Measurements from ENCODE around the gene ODC1. TPM values are rescaled to one million over a fixed set of nuclear protein-coding genes. Genes with fewer than 3 reads are reported as not detected.

Gene ODC1
- total RNA-seq, 1 experiment from 2014 or later = 277 TPM

DNA sequence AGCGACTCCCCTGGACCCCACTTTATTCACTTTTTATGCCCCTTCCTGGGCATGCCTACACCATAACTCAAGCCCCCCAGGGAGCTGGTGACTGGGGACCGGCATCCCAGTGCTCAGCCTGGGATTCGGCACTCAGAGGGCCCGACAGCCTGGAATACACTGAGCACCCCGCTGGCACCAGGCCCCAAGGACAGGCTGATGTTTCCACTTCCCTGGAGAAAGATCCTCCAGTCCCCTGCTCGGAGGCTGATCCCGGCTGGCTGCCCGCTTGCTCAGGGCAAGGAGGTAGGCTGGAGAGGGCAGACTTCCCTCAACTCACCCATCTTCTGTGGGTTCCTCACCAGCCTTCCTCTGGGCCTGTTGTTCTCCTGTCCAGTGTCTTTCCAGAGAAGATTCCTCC is 36.6 kb downstream of the ODC1 start:
- Histone ChIP-seq H3K36me3 (ENCODE audit: control insufficient read depth, insufficient read depth, low read length) (peaks cover 6% of the 10 kb centered on the region), H3K9me3 (no peaks in the 10 kb centered on the region), H3K27me3 (replicated peaks; ENCODE audit: control insufficient read depth, insufficient read depth, low read length) (no peaks in the 10 kb centered on the region), H3K4me1 (peaks cover 13% of the 10 kb centered on the region), H3K4me3 (ENCODE audit: low read depth, low read length) (no peak overlapping the region)
- BruUV-seq (replicated peaks) = no TSS peak
- POLR2A ChIA-PET = no interaction called here
- Mint-ChIP-seq H3K4me1 (ENCODE audit: low read depth, unreplicated experiment) (peaks cover 18% of the 10 kb centered on the region), H3K27me3 (ENCODE audit: insufficient read depth, unreplicated experiment) (no peaks in the 10 kb centered on the region), H3K36me3 (ENCODE audit: insufficient read depth, unreplicated experiment) (peaks cover 31% of the 10 kb centered on the region), H3K4me3 (ENCODE audit: unreplicated experiment) (no peak overlapping the region), H3K27ac (ENCODE audit: unreplicated experiment) (no peak overlapping the region), H3K9me3 (ENCODE audit: unreplicated experiment) (no peaks in the 10 kb centered on the region)
- TF ChIP-seq, protein P1, sequence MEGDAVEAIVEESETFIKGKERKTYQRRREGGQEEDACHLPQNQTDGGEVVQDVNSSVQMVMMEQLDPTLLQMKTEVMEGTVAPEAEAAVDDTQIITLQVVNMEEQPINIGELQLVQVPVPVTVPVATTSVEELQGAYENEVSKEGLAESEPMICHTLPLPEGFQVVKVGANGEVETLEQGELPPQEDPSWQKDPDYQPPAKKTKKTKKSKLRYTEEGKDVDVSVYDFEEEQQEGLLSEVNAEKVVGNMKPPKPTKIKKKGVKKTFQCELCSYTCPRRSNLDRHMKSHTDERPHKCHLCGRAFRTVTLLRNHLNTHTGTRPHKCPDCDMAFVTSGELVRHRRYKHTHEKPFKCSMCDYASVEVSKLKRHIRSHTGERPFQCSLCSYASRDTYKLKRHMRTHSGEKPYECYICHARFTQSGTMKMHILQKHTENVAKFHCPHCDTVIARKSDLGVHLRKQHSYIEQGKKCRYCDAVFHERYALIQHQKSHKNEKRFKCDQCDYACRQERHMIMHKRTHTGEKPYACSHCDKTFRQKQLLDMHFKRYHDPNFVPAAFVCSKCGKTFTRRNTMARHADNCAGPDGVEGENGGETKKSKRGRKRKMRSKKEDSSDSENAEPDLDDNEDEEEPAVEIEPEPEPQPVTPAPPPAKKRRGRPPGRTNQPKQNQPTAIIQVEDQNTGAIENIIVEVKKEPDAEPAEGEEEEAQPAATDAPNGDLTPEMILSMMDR (IDR thresholded peaks at IDR 0.05; ENCODE audit: insufficient read depth in 1 of 2, low read depth in 1 of 2, low read length in 1 of 2, severe bottlenecking in 1 of 2, unreplicated experiment in 1 of 2) = no peak
- CTCF ChIA-PET = no interaction called here
- DNase-seq = no peak
- intact Hi-C loops (cut with micrococcal nuclease; ENCODE audit: unreplicated experiment) = no loop called here

DNA sequence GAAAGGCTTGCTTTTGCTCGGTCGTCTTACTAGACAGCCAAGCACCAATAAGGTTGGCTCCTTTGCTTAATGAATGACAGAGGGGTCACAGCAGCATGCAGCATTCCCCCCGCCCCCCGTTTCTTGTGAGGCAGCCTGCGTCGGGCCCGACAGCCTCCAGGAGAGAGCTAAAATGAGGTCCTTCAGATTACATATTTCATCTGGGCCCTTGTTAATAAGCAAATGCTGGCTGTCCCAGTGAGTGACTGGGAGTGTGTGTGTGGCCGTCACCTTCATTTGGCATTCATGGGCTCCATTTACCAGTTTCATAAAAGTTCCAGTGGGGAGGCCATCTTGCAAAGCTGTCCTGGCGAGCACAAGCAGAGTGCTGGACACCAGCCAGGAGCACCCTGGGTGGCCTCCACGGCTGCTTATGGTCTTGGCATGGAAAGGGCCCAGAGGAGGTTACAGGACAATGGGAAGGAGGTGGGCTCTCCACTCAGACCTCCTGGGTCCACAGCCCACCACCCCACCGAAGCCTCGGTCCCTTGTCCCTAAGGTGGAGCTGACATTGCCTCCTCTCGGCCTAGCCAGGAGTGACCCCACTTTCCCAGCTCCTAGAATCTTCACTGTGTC is 37.2 kb downstream of the ODC1 start:
- CTCF ChIA-PET = interaction anchor here (3.5 kb wide), 1 partner anchor 23 kb away, joined by 60 read pairs; no protein-coding TSS in a partner anchor
- H3K9me3 ChIP-seq = no peaks in the 10 kb centered on the region
- peaks cover 18% of the 10 kb centered on the region for H3K4me1 Mint-ChIP-seq (ENCODE audit: low read depth, unreplicated experiment)
- intact Hi-C loops (cut with micrococcal nuclease; ENCODE audit: unreplicated experiment) = no loop called here
- H3K4me1 ChIP-seq = peaks cover 13% of the 10 kb centered on the region
- H3K4me3 ChIP-seq (ENCODE audit: low read depth, low read length) = no peak overlapping the region
- peaks cover 6% of the 10 kb centered on the region for H3K36me3 ChIP-seq (ENCODE audit: control insufficient read depth, insufficient read depth, low read length)
- no peak for DNase-seq
- H3K27ac Mint-ChIP-seq (ENCODE audit: unreplicated experiment) = no peak overlapping the region
- H3K9me3 Mint-ChIP-seq (ENCODE audit: unreplicated experiment) = no peaks in the 10 kb centered on the region
- H3K4me3 Mint-ChIP-seq (ENCODE audit: unreplicated experiment) = no peak overlapping the region
- H3K27me3 Mint-ChIP-seq (ENCODE audit: insufficient read depth, unreplicated experiment) = no peaks in the 10 kb centered on the region
- TF ChIP-seq, protein P1 (IDR thresholded peaks at IDR 0.05; ENCODE audit: insufficient read depth in 1 of 2, low read depth in 1 of 2, low read length in 1 of 2, severe bottlenecking in 1 of 2, unreplicated experiment in 1 of 2) = no peak
- no peaks in the 10 kb centered on the region for H3K27me3 ChIP-seq (replicated peaks; ENCODE audit: control insufficient read depth, insufficient read depth, low read length)
- H3K36me3 Mint-ChIP-seq (ENCODE audit: insufficient read depth, unreplicated experiment) = peaks cover 27% of the 10 kb centered on the region
- POLR2A ChIA-PET = no interaction called here
- no TSS peak for BruUV-seq (replicated peaks)

- ChIA-PET CTCF (interaction anchor here (0.6 to 3.5 kb wide), 13 partner anchors 8 to 854 kb away, joined by 3 to 60 read pairs (median 7); partner anchors contain the start of genes ADAM17 and HPCAL1), POLR2A (no interaction called here)
- peaks cover 13% of the 10 kb centered on the region for H3K4me1 ChIP-seq
- no TSS peak for BruUV-seq (replicated peaks)
- H3K36me3 Mint-ChIP-seq (ENCODE audit: insufficient read depth, unreplicated experiment) = peaks cover 26% of the 10 kb centered on the region
- peaks cover 6% of the 10 kb centered on the region for H3K36me3 ChIP-seq (ENCODE audit: control insufficient read depth, insufficient read depth, low read length)
- intact Hi-C loops (cut with micrococcal nuclease; ENCODE audit: unreplicated experiment) = no loop called here
- H3K27ac Mint-ChIP-seq (ENCODE audit: unreplicated experiment) = no peak overlapping the region
- H3K4me3 ChIP-seq (ENCODE audit: low read depth, low read length) = no peak overlapping the region
- peaks cover 18% of the 10 kb centered on the region for H3K4me1 Mint-ChIP-seq (ENCODE audit: low read depth, unreplicated experiment)
- TF ChIP-seq, protein P1 (IDR thresholded peaks at IDR 0.05; ENCODE audit: insufficient read depth in 1 of 2, low read depth in 1 of 2, low read length in 1 of 2, severe bottlenecking in 1 of 2, unreplicated experiment in 1 of 2) = no peak
- H3K27me3 Mint-ChIP-seq (ENCODE audit: insufficient read depth, unreplicated experiment) = no peaks in the 10 kb centered on the region
- no peaks in the 10 kb centered on the region for H3K9me3 Mint-ChIP-seq (ENCODE audit: unreplicated experiment)
- no peaks in the 10 kb centered on the region for H3K27me3 ChIP-seq (replicated peaks; ENCODE audit: control insufficient read depth, insufficient read depth, low read length)
- no peak for DNase-seq
- no peak overlapping the region for H3K4me3 Mint-ChIP-seq (ENCODE audit: unreplicated experiment)
- no peaks in the 10 kb centered on the region for H3K9me3 ChIP-seq
Measured at GRCh38 chr2:10410001-10410822, 37.9 kb downstream of the ODC1 start.
